ENCODE results near the gene TTC34.

DNA sequence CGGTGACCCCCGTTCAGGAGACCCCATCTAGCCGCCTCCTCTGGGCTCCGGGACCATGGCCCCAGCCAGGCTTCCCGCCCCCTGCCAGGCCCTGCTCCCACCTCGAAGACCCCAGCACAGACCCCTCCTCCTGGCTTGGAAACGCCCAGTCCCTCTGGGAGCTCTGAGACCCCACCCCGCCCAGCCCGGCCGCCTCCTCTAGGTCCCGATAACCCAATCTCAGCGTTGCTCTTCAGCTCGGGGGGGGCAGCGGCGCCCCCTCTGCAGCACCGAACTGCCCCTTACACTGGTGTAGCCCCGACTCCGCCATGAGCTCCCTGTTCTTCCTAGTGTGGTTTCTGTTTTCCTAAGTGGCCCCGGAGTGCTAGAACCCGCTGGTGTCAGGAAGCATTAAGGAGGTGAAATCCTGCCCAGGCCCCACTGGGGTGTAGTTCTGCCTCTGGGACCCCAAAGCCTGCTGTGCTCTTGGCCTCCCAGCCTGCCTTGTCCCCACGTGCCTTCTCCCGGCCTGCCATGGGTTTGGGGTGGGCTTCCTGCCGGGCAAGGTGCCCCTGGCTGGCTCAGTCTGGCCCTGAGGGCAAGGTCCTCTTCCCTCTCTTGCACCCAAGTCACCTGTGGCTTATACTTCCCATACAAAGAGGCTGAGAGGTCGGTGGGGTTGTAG, 157.9 kb downstream of the TTC34 start:
- TF ChIP-seq POLR2A (IDR thresholded peaks at IDR 0.05; ENCODE audit: low read depth, low read length) (no peak), POLR2AphosphoS5 (IDR thresholded peaks at IDR 0.05; ENCODE audit: low read depth, low read length) (no peak), TAF1 (IDR thresholded peaks at IDR 0.05; ENCODE audit: borderline replicate concordance, low read depth, low read length) (no peak)

All from GM12892 (cell line).